Endothelial cell of umbilical vein (primary cell): Measurements from ENCODE around the gene AKAIN1. TPM values are rescaled to one million over a fixed set of nuclear protein-coding genes. Genes with fewer than 3 reads are reported as not detected.

ENCODE experiments used
- BruUV-seq: library from RNA; stranded (reverse); fragments of 400-500 nt; replicated peaks from 2 replicates; lab custom pipeline; 2021; lab: Mats Ljungman, UMichigan
- CTCF ChIA-PET: fragments of 300-600, 350-600 bp; sonication (Branson Sonifier 250); formaldehyde crosslinking; loops from one replicate; lab custom pipeline; 2021; ENCODE audit warnings: antibody characterized with exemption, inconsistent platforms; lab: Charles Lee
- POLR2A ChIA-PET: fragments of 300-600, 350-600 bp; sonication (Branson Sonifier 250); formaldehyde crosslinking; loops from one replicate; lab custom pipeline; 2021; ENCODE audit warnings: antibody characterized with exemption, inconsistent platforms; lab: Charles Lee
- DNase-seq: peaks from one replicate; pipeline ENCODE4 v3.0.0-alpha.2; 2011; ENCODE audit warnings: low read depth, low spot score
- FAIRE-seq: peaks from 2 replicates; lab custom pipeline; 2011; peaks lifted over from hg19 to GRCh38; lab: Jason Lieb, UNC
- H2AFZ ChIP-seq: 2 replicates; pipeline ENCODE4 v1.6.0; 2012; ENCODE audit warnings: low read depth, low read length, control low read depth, inconsistent platforms
- H3K27ac ChIP-seq: 2 replicates; pipeline ENCODE4 v1.5.1; 2011; ENCODE audit warnings: low read depth, mild to moderate bottlenecking, control low read depth, low read length, moderate library complexity; ENCODE audit not compliant: insufficient read depth
- H3K27me3 ChIP-seq, 2 experiments: 2 replicates each; pipeline versions ENCODE4 v1.6.0 to v1.6.1; 2011; ENCODE audit warnings: low read length in 2 of 2, mixed read lengths in 1 of 2; ENCODE audit not compliant: control insufficient read depth in 2 of 2, insufficient read depth in 2 of 2
- H3K36me3 ChIP-seq, 2 experiments: 2 replicates in 1 of 2; 3 replicates in 1 of 2; pipeline ENCODE4 v1.5.1; 2011; ENCODE audit warnings: low read length in 2 of 2, mild to moderate bottlenecking in 1 of 2, moderate library complexity in 1 of 2; ENCODE audit not compliant: control insufficient read depth in 2 of 2, insufficient read depth in 2 of 2; ENCODE audit errors: extremely low read depth in 1 of 2
- H3K4me1 ChIP-seq: 3 replicates; pipeline ENCODE4 v1.5.1; 2011; ENCODE audit warnings: mild to moderate bottlenecking, low read length; ENCODE audit not compliant: control insufficient read depth, insufficient read depth; ENCODE audit errors: extremely low read depth
- H3K4me2 ChIP-seq: 2 replicates; pipeline ENCODE4 v1.6.1; 2011; ENCODE audit warnings: low read length, control low read depth, mixed read lengths; ENCODE audit not compliant: insufficient read depth
- H3K4me3 ChIP-seq, 3 experiments: fragments of 200-600 bp in 1 of 3; sonication (generic), shearing (Covaris generic) in 1 of 3; replicated peaks in 1 of 3; 2 replicates each; pipeline ENCODE4 v1.5.1; 2011 to 2016; ENCODE audit warnings: control low read depth in 3 of 3, low read length in 3 of 3, mild to moderate bottlenecking in 2 of 3, inconsistent platforms in 1 of 3, low read depth in 1 of 3, moderate library complexity in 1 of 3; ENCODE audit not compliant: insufficient read depth in 1 of 3
- H3K79me2 ChIP-seq: 2 replicates; pipeline ENCODE4 v1.6.0; 2012; ENCODE audit warnings: low read length, inconsistent platforms; ENCODE audit not compliant: control insufficient read depth, insufficient read depth
- H3K9ac ChIP-seq: replicated peaks from 2 replicates; pipeline ENCODE3; 2011; ENCODE audit warnings: low read length, control low read depth; ENCODE audit not compliant: insufficient read depth; ENCODE audit errors: extremely low read depth
- H3K9me1 ChIP-seq: replicated peaks from 3 replicates; pipeline ENCODE4 v1.6.0; 2011; ENCODE audit warnings: mild to moderate bottlenecking, low read length; ENCODE audit not compliant: control insufficient read depth, insufficient read depth; ENCODE audit errors: extremely low read depth
- H3K9me3 ChIP-seq: replicated peaks from 2 replicates; pipeline ENCODE4 v1.5.1; 2012; ENCODE audit warnings: low read length, inconsistent platforms; ENCODE audit not compliant: control insufficient read depth, insufficient read depth
- H4K20me1 ChIP-seq: replicated peaks from 2 replicates; pipeline ENCODE3; 2011; ENCODE audit warnings: mild to moderate bottlenecking, low read length; ENCODE audit not compliant: control insufficient read depth, insufficient read depth; ENCODE audit errors: extremely low read depth
- FOS ChIP-seq: IDR thresholded peaks from 2 replicates; pipeline ENCODE4 v1.6.1; 2011; ENCODE audit warnings: mild to moderate bottlenecking, low read length, moderate library complexity, borderline replicate concordance; ENCODE audit not compliant: insufficient read depth
- JUN ChIP-seq: IDR thresholded peaks from 2 replicates; pipeline ENCODE4 v1.6.1; 2011; ENCODE audit warnings: borderline replicate concordance, low read depth; ENCODE audit not compliant: insufficient read length, insufficient read depth
- MYC ChIP-seq: IDR thresholded peaks from one replicate; pipeline ENCODE4 v1.6.1; 2011; ENCODE audit warnings: mild to moderate bottlenecking, low read depth, low read length
- POLR2A ChIP-seq: IDR thresholded peaks from 2 replicates; pipeline ENCODE4 v1.6.1; 2012; ENCODE audit warnings: low read depth, mild to moderate bottlenecking, control low read depth, low read length
- POLR2AphosphoS5 ChIP-seq: IDR thresholded peaks from 2 replicates; pipeline ENCODE4 v1.6.1; 2012; ENCODE audit warnings: low read depth, mild to moderate bottlenecking, control low read depth, low read length, moderate library complexity; ENCODE audit not compliant: insufficient read depth
- dilution Hi-C: fragments of 300-500 bp; cut with MboI; formaldehyde crosslinking; loops from one replicate; pipeline ENCODE4 v1.15.0; 2019; ENCODE audit warnings: low sequenced_read_pairs; ENCODE audit not compliant: extremely low pct_ligation_motif_present
- intact Hi-C: fragments of 100-400 bp; cut with micrococcal nuclease; formaldehyde crosslinking; loops from one replicate; pipeline ENCODE4 v1.10.0; 2022
- polyA plus RNA-seq, 4 experiments: library from polyadenylated mRNA; depleted of rRNA in 3 of 4; stranded (reverse) in 3 of 4; unstranded in 1 of 4; fragments of >200 nt; gene quantifications; 2 replicates each; pipeline versions ENCODE4 v1.2.1 to v1.2.3, GENCODE V29; 2011 to 2012; ENCODE audit warnings: missing spikeins in 1 of 4
- total RNA-seq: library from RNA; stranded (reverse); gene quantifications from 2 replicates; pipeline ENCODE4 v1.2.3, GENCODE V29; 2021
- TF ChIP-seq, protein P1 (sequence below), 2 donors: IDR thresholded peaks; 1 replicate in 1 of 2; 2 replicates in 1 of 2; pipeline ENCODE4 v1.5.1; 2011; ENCODE audit warnings: low read length in 2 of 2, mild to moderate bottlenecking in 2 of 2, moderate library complexity in 2 of 2, control low read depth in 1 of 2, inconsistent platforms in 1 of 2, low read depth in 1 of 2; ENCODE audit not compliant: insufficient read depth in 1 of 2; ENCODE audit errors: extremely low read depth in 1 of 2
- TF ChIP-seq, protein P2 (sequence below): IDR thresholded peaks from 2 replicates; pipeline ENCODE4 v1.6.1; 2011; ENCODE audit not compliant: insufficient read depth, insufficient read length

AKAIN1 gene
- total and polyA plus RNA-seq, 2 donors (not counting 3 experiments of a cell fraction or from before 2014, with no cell fraction given), result not detected

GRCh38 chr18:5097116-5097703, 99.8 kb downstream of the AKAIN1 start:
- Histone ChIP-seq H3K4me1 (no peaks in the 10 kb centered on the region), H3K36me3 (no peaks in the 10 kb centered on the region), H2AFZ (no peak overlapping the region), H3K9me3 (no peaks in the 10 kb centered on the region), H3K9ac (no peak overlapping the region), H3K79me2 (no peaks in the 10 kb centered on the region), H3K9me1 (no peaks in the 10 kb centered on the region), H4K20me1 (no peaks in the 10 kb centered on the region), H3K4me3 (no peak overlapping the region), H3K4me2 (no peak overlapping the region), H3K27ac (no peak overlapping the region), H3K27me3 (no peaks in the 10 kb centered on the region)
- TF ChIP-seq POLR2AphosphoS5, result no peak
- DNase-seq, result no peak
- CTCF ChIA-PET, result no interaction called here
- no peak for FAIRE-seq
- BruUV-seq, result no TSS peak
- POLR2A ChIA-PET, result no interaction called here
- intact Hi-C loops, result no loop called here
- dilution Hi-C loops, result no loop called here

GRCh38 chr18:5095239-5095638, 101.8 kb downstream of the AKAIN1 start:
- no peak overlapping the region for H2AFZ ChIP-seq

More at GRCh38 chr18:5095239-5095638, 101.8 kb downstream of the AKAIN1 start:
- H3K9me1 ChIP-seq, result no peaks in the 10 kb centered on the region
- no peak overlapping the region for H3K4me2 ChIP-seq
- dilution Hi-C loops, result no loop called here
- DNase-seq (no peak), FAIRE-seq (no peak)
- TF ChIP-seq FOS (no peak), POLR2A (no peak), MYC (no peak), JUN (no peak), POLR2AphosphoS5 (no peak)
- TF ChIP-seq, protein P1, sequence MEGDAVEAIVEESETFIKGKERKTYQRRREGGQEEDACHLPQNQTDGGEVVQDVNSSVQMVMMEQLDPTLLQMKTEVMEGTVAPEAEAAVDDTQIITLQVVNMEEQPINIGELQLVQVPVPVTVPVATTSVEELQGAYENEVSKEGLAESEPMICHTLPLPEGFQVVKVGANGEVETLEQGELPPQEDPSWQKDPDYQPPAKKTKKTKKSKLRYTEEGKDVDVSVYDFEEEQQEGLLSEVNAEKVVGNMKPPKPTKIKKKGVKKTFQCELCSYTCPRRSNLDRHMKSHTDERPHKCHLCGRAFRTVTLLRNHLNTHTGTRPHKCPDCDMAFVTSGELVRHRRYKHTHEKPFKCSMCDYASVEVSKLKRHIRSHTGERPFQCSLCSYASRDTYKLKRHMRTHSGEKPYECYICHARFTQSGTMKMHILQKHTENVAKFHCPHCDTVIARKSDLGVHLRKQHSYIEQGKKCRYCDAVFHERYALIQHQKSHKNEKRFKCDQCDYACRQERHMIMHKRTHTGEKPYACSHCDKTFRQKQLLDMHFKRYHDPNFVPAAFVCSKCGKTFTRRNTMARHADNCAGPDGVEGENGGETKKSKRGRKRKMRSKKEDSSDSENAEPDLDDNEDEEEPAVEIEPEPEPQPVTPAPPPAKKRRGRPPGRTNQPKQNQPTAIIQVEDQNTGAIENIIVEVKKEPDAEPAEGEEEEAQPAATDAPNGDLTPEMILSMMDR (IDR thresholded peaks at IDR 0.05; ENCODE audit: extremely low read depth in 1 of 2, insufficient read depth in 1 of 2, low read depth in 1 of 2, low read length in 2 of 2), result no peak
- TF ChIP-seq, protein P2, sequence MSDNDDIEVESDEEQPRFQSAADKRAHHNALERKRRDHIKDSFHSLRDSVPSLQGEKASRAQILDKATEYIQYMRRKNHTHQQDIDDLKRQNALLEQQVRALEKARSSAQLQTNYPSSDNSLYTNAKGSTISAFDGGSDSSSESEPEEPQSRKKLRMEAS, result no peak
- no TSS peak for BruUV-seq
- no peaks in the 10 kb centered on the region for H3K27me3 ChIP-seq
- no peaks in the 10 kb centered on the region for H3K36me3 ChIP-seq
- ChIA-PET CTCF (interaction anchor here (1.2 kb wide), 1 partner anchor 21 kb away, joined by 4 read pairs; no protein-coding TSS in a partner anchor), POLR2A (no interaction called here)
- H3K27ac ChIP-seq, result no peak overlapping the region
- no peaks in the 10 kb centered on the region for H3K4me1 ChIP-seq
- intact Hi-C loops, result no loop called here
- H3K9me3 ChIP-seq, result no peaks in the 10 kb centered on the region
- no peak overlapping the region for H3K9ac ChIP-seq
- no peaks in the 10 kb centered on the region for H4K20me1 ChIP-seq
- no peak overlapping the region for H3K4me3 ChIP-seq
- H3K79me2 ChIP-seq, result no peaks in the 10 kb centered on the region
